Kidney (tissue), 14 donors: ENCODE measurements around the gene DLG2. TPM values are rescaled to one million over a fixed set of nuclear protein-coding genes. Genes with fewer than 3 reads are reported as not detected.

Source experiments
- DNase-seq, 5 donors: peaks; one replicate each; pipeline ENCODE4 v3.0.0-alpha.2; 2013 to 2020
- FAIRE-seq: peaks from 2 replicates; lab custom pipeline; 2012; peaks lifted over from hg19 to GRCh38; lab: Jason Lieb, UNC
- H3K27ac ChIP-seq, 2 donors: one replicate each; pipeline ENCODE4 v1.7.0; 2013; ENCODE audit warnings: low read depth in 2 of 2, low read length in 2 of 2, inconsistent platforms in 1 of 2
- H3K27me3 ChIP-seq: one replicate; pipeline ENCODE4 v1.7.1; 2013; ENCODE audit warnings: low read length, inconsistent platforms; ENCODE audit not compliant: control insufficient read depth, insufficient read depth
- H3K36me3 ChIP-seq, 3 donors: one replicate each; pipeline versions ENCODE4 v1.7.0 to v1.7.1; 2013; ENCODE audit warnings: low read length in 3 of 3, control low read depth in 1 of 3, inconsistent platforms in 1 of 3; ENCODE audit not compliant: insufficient read depth in 3 of 3, control insufficient read depth in 2 of 3
- H3K4me1 ChIP-seq, 3 donors: one replicate each; pipeline versions ENCODE4 v1.7.0 to v1.7.1; 2013; ENCODE audit warnings: low read length in 3 of 3, inconsistent platforms in 1 of 3, low read depth in 1 of 3; ENCODE audit not compliant: control insufficient read depth in 2 of 3, insufficient read depth in 2 of 3
- H3K4me3 ChIP-seq, 3 donors: one replicate each; pipeline versions ENCODE4 v1.7.0 to v1.8.1; 2013; ENCODE audit warnings: low read length in 3 of 3, control low read depth in 1 of 3, inconsistent platforms in 1 of 3
- H3K9ac ChIP-seq, 3 donors: one replicate each; pipeline versions ENCODE4 v1.7.0 to v1.7.1; 2013; ENCODE audit warnings: low read length in 3 of 3, control low read depth in 1 of 3, inconsistent platforms in 1 of 3
- H3K9me3 ChIP-seq, 3 donors: one replicate each; pipeline versions ENCODE4 v1.7.0 to v1.7.1; 2013; ENCODE audit warnings: low read length in 3 of 3, control low read depth in 1 of 3, inconsistent platforms in 1 of 3; ENCODE audit not compliant: control insufficient read depth in 2 of 3, insufficient read depth in 1 of 3
- CTCF ChIP-seq: IDR thresholded peaks from 3 replicates; pipeline ENCODE4 v1.5.1; 2012; ENCODE audit warnings: mild to moderate bottlenecking, moderate library complexity, borderline replicate concordance; ENCODE audit not compliant: insufficient read depth; ENCODE audit errors: extremely low read depth
- intact Hi-C: fragments of 100-400 bp; cut with DNase I; formaldehyde crosslinking; loops from one replicate; pipeline ENCODE4 v1.11.1; 2022
- polyA plus RNA-seq: library from polyadenylated mRNA; stranded (reverse); fragments of 350-450 nt; fragmentation: Illumina TruSeq; extraction: RNeasy Lipid Tissue Mini Kit (QIAGEN cat#74804); gene quantifications from one replicate; pipeline ENCODE4 v1.2.3, GENCODE V29; 2014; ENCODE audit warnings: low read depth, low replicate concordance; ENCODE audit not compliant: insufficient read depth
- total RNA-seq: library from RNA; stranded (reverse); fragmentation: NEBNext Ultra II Directional; extraction: Animal tissue kit (Norgen Biotek cat#: 25700); gene quantifications from one replicate; pipeline ENCODE4 v1.2.1, GENCODE V29; 2021
- donor health status: control.
- donor health status: control.
- donor health status: control.
- donor health status: control.
- donor health status: control.
- donor health status: DM: yes; HTN: yes; CAD: no.
- donor health status: Normal renal cell carcinoma (clear cell type).

DLG2 gene
- total and polyA plus RNA-seq, 2 donors from 2014 or later: 2.9 to 7.2 TPM

GRCh38 chr11:84573868-84574267 lies 1053.3 kb downstream of the DLG2 start:
- FAIRE-seq (no peak), DNase-seq (no peak)
- Histone ChIP-seq H3K27me3 (no peaks in the 10 kb centered on the region), H3K36me3 (no peaks in the 10 kb centered on the region), H3K4me3 (no peak overlapping the region), H3K9ac (no peak overlapping the region), H3K27ac (no peak overlapping the region), H3K9me3 (no peaks in the 10 kb centered on the region), H3K4me1 (no peaks in the 10 kb centered on the region)
- TF ChIP-seq CTCF: no peak
- intact Hi-C loops: no loop called here

DNA sequence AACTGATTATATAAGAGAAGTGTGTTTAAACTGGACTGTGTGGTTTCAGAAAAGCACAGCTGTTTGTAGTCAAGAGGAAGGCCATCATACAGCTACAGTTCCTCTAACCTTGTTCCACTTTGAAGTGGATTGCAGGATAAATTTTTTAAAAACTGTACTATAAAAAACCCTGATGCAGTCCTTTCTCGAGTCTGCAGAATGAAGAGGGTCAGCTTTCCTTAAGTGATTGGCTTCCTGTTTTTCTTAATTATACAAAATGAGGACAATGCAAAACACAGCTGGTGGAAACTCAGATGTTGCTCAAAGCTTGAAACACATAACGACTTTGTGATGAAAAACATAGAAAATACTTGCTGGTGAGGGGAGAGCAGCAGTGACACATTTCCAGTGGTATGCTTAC lies 1060.5 kb downstream of the DLG2 start:
- no peak overlapping the region for H3K4me3 ChIP-seq
- no peak overlapping the region for H3K9ac ChIP-seq
- DNase-seq (peak in 2 of 5 donors; percentile 27 to 69), FAIRE-seq (no peak)
- H3K27ac ChIP-seq: no peak overlapping the region
- intact Hi-C loops: no loop called here
- H3K36me3 ChIP-seq: no peaks in the 10 kb centered on the region
- peaks cover 0 to 3% (median 2%) of the 10 kb centered on the region in 3 donors for H3K4me1 ChIP-seq
- no peaks in the 10 kb centered on the region for H3K9me3 ChIP-seq
- TF ChIP-seq CTCF: no peak
- no peaks in the 10 kb centered on the region for H3K27me3 ChIP-seq

GRCh38 chr11:84564867-84565184 lies 1062.3 kb downstream of the DLG2 start:
- DNase-seq (no peak), FAIRE-seq (no peak)
- Histone ChIP-seq H3K9me3 (no peaks in the 10 kb centered on the region), H3K9ac (no peak overlapping the region), H3K27me3 (no peaks in the 10 kb centered on the region), H3K4me1 (peaks cover 0 to 3% (median 2%) of the 10 kb centered on the region in 3 donors), H3K27ac (no peak overlapping the region), H3K36me3 (no peaks in the 10 kb centered on the region), H3K4me3 (no peak overlapping the region)
- no peak for TF ChIP-seq CTCF
- intact Hi-C loops: no loop called here

DNA sequence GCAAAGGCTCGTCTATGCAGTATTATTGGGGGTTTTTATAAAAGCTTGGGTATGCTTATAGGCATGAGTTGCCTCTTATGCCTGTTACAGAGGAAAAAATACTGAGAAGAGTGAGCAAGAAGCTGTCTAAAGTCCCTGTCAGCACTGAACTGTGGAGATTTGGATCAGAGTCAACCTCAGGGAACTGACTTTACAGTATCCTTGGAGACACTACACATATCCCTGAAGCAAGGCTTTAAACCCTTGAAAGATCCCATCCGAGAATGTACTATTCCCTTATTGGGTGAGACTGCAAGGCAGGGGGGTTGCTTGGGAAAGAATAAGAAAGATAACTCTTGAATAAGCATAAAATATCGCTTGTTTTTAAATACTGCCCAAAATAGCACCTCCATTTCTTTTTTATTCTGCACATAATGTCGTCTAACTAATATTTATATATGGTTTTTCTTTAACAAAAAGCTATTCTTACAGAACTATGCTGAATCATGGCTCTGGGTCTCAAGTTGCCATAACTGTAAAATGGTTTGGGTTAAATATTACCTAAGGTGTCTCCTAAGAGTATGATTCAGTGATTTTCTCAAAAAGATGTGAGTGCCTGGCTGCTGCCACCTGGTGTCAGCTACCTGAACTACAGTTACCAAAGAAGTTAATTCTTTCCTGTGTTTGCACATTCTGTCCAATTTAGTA lies 1062.8 kb downstream of the DLG2 start:
- intact Hi-C loops: no loop called here
- peak; percentile 88 for TF ChIP-seq CTCF
- FAIRE-seq (peak; percentile 92), DNase-seq (peak in 3 of 5 donors; percentile 31 to 62 (median 50))
- H3K36me3 ChIP-seq: no peaks in the 10 kb centered on the region
- H3K27ac ChIP-seq: peak overlapping the region; percentile 1 to 10
- H3K9me3 ChIP-seq: no peaks in the 10 kb centered on the region
- peaks cover 0 to 3% (median 2%) of the 10 kb centered on the region in 3 donors for H3K4me1 ChIP-seq
- peak overlapping the region in 2 of 3 donors; percentile 6 to 15 for H3K4me3 ChIP-seq
- no peaks in the 10 kb centered on the region for H3K27me3 ChIP-seq
- H3K9ac ChIP-seq: no peak overlapping the region
